OCI-LY7 (cell line): ENCODE measurements around the gene PPFIA2. TPM values are rescaled to one million over a fixed set of nuclear protein-coding genes. Genes with fewer than 3 reads are reported as not detected.

Experiments
- BruUV-seq: library from RNA; stranded (reverse); fragments of 400-500 nt; replicated peaks from 2 replicates; lab custom pipeline; 2021; lab: Mats Ljungman, UMichigan
- CTCF ChIA-PET: fragments of 300-600 bp; sonication (Branson Sonifier 250); formaldehyde crosslinking; loops from one replicate; lab custom pipeline; 2022; ENCODE audit warnings: antibody characterized with exemption; ENCODE audit not compliant: unreplicated experiment; lab: Charles Lee
- POLR2A ChIA-PET: fragments of 300-600 bp; sonication (Branson Sonifier 250); formaldehyde crosslinking; loops from one replicate; lab custom pipeline; 2022; ENCODE audit warnings: antibody characterized with exemption; lab: Charles Lee
- DNase-seq: peaks from one replicate; pipeline ENCODE4 v3.0.0-alpha.2; 2015; ENCODE audit warnings: low spot score
- H2AFZ ChIP-seq: fragments of 200-600 bp; sonication (generic), shearing (Covaris generic); 2 replicates; pipeline ENCODE4 v1.6.1; 2014; ENCODE audit warnings: mild to moderate bottlenecking, antibody characterized with exemption, low read length, moderate library complexity
- H3K27ac ChIP-seq: fragments of 200-600 bp; sonication (generic); 2 replicates; pipeline ENCODE4 v1.5.1; 2014; ENCODE audit warnings: mixed run types, low read depth, mild to moderate bottlenecking, moderate library complexity, low read length, inconsistent platforms; ENCODE audit not compliant: poor library complexity, severe bottlenecking
- H3K36me3 ChIP-seq: fragments of 200-600 bp; sonication (generic); 2 replicates; pipeline ENCODE4 v1.6.1; 2014; ENCODE audit warnings: mild to moderate bottlenecking, antibody characterized with exemption, low read length, moderate library complexity, mixed read lengths; ENCODE audit not compliant: insufficient read depth
- H3K4me1 ChIP-seq: fragments of 200-600 bp; sonication (generic); 2 replicates; pipeline ENCODE4 v1.5.1; 2014; ENCODE audit warnings: mild to moderate bottlenecking, low read length; ENCODE audit not compliant: insufficient read depth, poor library complexity, severe bottlenecking
- H3K4me2 ChIP-seq: fragments of 200-600 bp; sonication (generic); 2 replicates; pipeline ENCODE4 v1.6.1; 2014; ENCODE audit warnings: mild to moderate bottlenecking, low read length
- H3K4me3 ChIP-seq: fragments of 200-600 bp; sonication (generic); 2 replicates; pipeline ENCODE4 v1.5.1; 2014; ENCODE audit warnings: mild to moderate bottlenecking, low read depth, low read length; ENCODE audit not compliant: poor library complexity, severe bottlenecking
- H3K79me2 ChIP-seq: fragments of 200-600 bp; sonication (generic); 2 replicates; pipeline ENCODE4 v1.6.1; 2016; ENCODE audit warnings: low read depth, mild to moderate bottlenecking, low read length, moderate library complexity, mixed read lengths; ENCODE audit not compliant: insufficient read depth
- H3K9me2 ChIP-seq: fragments of 200-600 bp; sonication (generic); 2 replicates; pipeline ENCODE4 v1.6.1; 2016; ENCODE audit warnings: mild to moderate bottlenecking, low read length, mixed read lengths; ENCODE audit not compliant: insufficient read depth
- H3K9me3 ChIP-seq: fragments of 200-600 bp; sonication (generic); 2 replicates; pipeline ENCODE4 v1.6.1; 2014; ENCODE audit warnings: mild to moderate bottlenecking, mixed run types, low read length, mixed read lengths
- H4K20me1 ChIP-seq: fragments of 200-600 bp; sonication (generic); 2 replicates; pipeline ENCODE4 v1.6.1; 2014; ENCODE audit warnings: mild to moderate bottlenecking, antibody characterized with exemption, low read length, moderate library complexity, mixed read lengths; ENCODE audit not compliant: insufficient read depth
- EZH2phosphoT487 ChIP-seq: fragments of 200-600 bp; sonication (generic); IDR thresholded peaks from 2 replicates; pipeline ENCODE4 v1.6.1; 2018; ENCODE audit warnings: low read depth, borderline replicate concordance, mild to moderate bottlenecking, mixed run types, antibody characterized with exemption, low read length, moderate library complexity, mixed read lengths
- intact Hi-C: fragments of 100-400 bp; cut with micrococcal nuclease; formaldehyde crosslinking; loops from one replicate; pipeline ENCODE4 v1.10.0; 2022; ENCODE audit not compliant: unreplicated experiment
- total RNA-seq, 2 experiments: library from RNA; depleted of rRNA in 1 of 2; stranded (reverse); fragments of >200 nt in 1 of 2; shearing (Covaris generic) in 1 of 2; gene quantifications; 2 replicates each; pipeline ENCODE4 v1.2.3, GENCODE V29; 2014 to 2022
- TF ChIP-seq, protein P1 (sequence below): fragments of 200-600 bp; sonication (generic); conservative IDR thresholded peaks from 2 replicates; pipeline ENCODE4 v1.5.1; 2014; ENCODE audit warnings: mild to moderate bottlenecking, antibody characterized with exemption, low read length, moderate library complexity, mixed read lengths

PPFIA2 gene
- total RNA-seq, 2 experiments from 2014 or later: not detected

DNA sequence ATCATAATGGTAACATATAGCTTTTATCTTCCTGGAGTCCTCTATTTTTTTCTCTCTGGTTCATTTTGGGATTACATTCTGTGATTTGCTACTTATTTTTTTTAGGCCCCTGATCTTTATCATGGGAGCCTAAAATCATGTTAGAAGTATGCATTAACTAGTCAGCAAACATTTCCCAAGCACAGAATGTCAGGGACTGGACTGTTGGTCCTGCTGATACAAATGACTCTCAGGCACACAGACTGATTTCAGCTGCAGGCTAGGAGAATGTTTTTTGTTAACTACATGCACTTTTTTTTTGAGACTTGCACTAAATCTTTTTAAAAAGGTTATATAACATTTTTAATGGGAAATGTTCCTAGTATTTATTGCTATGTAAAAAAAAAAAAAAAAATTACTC lies 550.1 kb downstream of the PPFIA2 start:
- TF ChIP-seq, protein P1, sequence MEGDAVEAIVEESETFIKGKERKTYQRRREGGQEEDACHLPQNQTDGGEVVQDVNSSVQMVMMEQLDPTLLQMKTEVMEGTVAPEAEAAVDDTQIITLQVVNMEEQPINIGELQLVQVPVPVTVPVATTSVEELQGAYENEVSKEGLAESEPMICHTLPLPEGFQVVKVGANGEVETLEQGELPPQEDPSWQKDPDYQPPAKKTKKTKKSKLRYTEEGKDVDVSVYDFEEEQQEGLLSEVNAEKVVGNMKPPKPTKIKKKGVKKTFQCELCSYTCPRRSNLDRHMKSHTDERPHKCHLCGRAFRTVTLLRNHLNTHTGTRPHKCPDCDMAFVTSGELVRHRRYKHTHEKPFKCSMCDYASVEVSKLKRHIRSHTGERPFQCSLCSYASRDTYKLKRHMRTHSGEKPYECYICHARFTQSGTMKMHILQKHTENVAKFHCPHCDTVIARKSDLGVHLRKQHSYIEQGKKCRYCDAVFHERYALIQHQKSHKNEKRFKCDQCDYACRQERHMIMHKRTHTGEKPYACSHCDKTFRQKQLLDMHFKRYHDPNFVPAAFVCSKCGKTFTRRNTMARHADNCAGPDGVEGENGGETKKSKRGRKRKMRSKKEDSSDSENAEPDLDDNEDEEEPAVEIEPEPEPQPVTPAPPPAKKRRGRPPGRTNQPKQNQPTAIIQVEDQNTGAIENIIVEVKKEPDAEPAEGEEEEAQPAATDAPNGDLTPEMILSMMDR: no peak
- TF ChIP-seq EZH2phosphoT487: no peak
- Histone ChIP-seq H3K4me3 (no peak overlapping the region), H3K4me2 (no peak overlapping the region), H3K27ac (no peak overlapping the region), H2AFZ (no peak overlapping the region), H3K79me2 (no peaks in the 10 kb centered on the region), H3K9me3 (no peaks in the 10 kb centered on the region), H3K9me2 (no peaks in the 10 kb centered on the region), H3K4me1 (no peaks in the 10 kb centered on the region), H3K36me3 (no peaks in the 10 kb centered on the region), H4K20me1 (no peaks in the 10 kb centered on the region)
- CTCF ChIA-PET: no interaction called here
- POLR2A ChIA-PET: no interaction called here
- intact Hi-C loops: no loop called here
- DNase-seq: no peak
- no TSS peak for BruUV-seq

DNA sequence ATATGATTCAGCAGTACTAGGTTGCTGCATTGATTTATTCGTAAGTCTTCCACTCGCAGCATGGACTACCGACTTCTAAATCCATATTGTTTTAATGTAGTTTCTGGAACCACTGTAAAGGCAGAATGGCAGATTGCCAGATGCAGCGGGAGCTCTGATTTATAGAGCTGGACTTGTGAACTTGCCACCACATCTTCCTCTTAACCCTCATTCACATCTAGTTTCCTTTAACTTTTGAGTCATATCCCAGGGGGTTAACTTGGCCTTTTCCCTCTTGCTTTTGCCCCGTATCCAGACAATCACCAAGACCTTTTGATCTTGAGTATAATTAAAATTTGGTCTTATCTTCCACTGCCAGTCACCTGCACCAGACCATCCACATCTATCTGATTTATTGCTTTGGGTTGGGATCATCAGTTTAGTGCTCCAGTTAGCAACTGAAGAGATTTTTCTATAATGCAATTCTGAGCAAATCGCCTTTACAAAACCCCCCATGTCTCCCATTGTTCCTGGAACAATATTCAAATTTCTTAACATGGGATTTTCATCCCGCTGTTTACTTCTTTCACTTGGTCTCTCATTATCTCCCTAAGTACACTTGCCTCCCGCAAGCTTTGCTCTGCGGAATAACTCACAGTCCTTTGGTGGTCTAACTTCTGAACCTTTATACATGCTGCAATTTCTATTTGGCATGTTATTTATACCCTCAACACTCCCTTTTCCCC lies 550.8 kb downstream of the PPFIA2 start:
- H4K20me1 ChIP-seq: no peaks in the 10 kb centered on the region
- H3K79me2 ChIP-seq: no peaks in the 10 kb centered on the region
- no peaks in the 10 kb centered on the region for H3K36me3 ChIP-seq
- no peak overlapping the region for H3K27ac ChIP-seq
- ChIA-PET POLR2A (interaction anchor here (0.6 kb wide), 1 partner anchor 18 kb away, joined by 3 read pairs; no protein-coding TSS in a partner anchor), CTCF (no interaction called here)
- no peak for TF ChIP-seq EZH2phosphoT487
- TF ChIP-seq, protein P1: no peak
- no peaks in the 10 kb centered on the region for H3K9me2 ChIP-seq
- no TSS peak for BruUV-seq
- DNase-seq: no peak
- H2AFZ ChIP-seq: no peak overlapping the region
- intact Hi-C loops: no loop called here
- no peak overlapping the region for H3K4me2 ChIP-seq
- no peaks in the 10 kb centered on the region for H3K4me1 ChIP-seq
- no peak overlapping the region for H3K4me3 ChIP-seq
- no peaks in the 10 kb centered on the region for H3K9me3 ChIP-seq
